ENCODE measurements around the gene ZBTB11. TPM values are rescaled to one million over a fixed set of nuclear protein-coding genes. Genes with fewer than 3 reads are reported as not detected.
"Not testable (repeated sequence)": the region's sequence is repeated elsewhere in the genome, so short reads cannot be mapped to it uniquely, and the experiment has no call there.

Gene ZBTB11
- total and polyA plus RNA-seq, 9 donors, result 7.6 to 24.7 (median 18.3) TPM

GRCh38 chr3:101617478-101617877 lies 59.5 kb downstream of the ZBTB11 start:
- H3K9me3 ChIP-seq, result no peaks in the 10 kb centered on the region
- no peak overlapping the region for H3K4me3 ChIP-seq
- intact Hi-C loops (cut with DNase I), result no loop called here
- no peak overlapping the region for H3K27ac ChIP-seq
- no peaks in the 10 kb centered on the region for H3K4me1 ChIP-seq (ENCODE audit: insufficient read depth)
- WGBS, 3 donors, result 85 to 90% (median 87%) methylated on average over 7 of the region's 7 CpGs
- no peak for TF ChIP-seq CTCF (IDR thresholded peaks at IDR 0.05)
- no peak for TF ChIP-seq EP300 (IDR thresholded peaks at IDR 0.05)
- TF ChIP-seq POLR2A (IDR thresholded peaks at IDR 0.05), result no peak
- H3K36me3 ChIP-seq, result no peaks in the 10 kb centered on the region
- DNase-seq, result no peak
- no peaks in the 10 kb centered on the region for H3K27me3 ChIP-seq

GRCh38 chr3:101615525-101615924 lies 61.4 kb downstream of the ZBTB11 start:
- TF ChIP-seq EP300 (IDR thresholded peaks at IDR 0.05), result no peak
- no peak for TF ChIP-seq POLR2A (IDR thresholded peaks at IDR 0.05)
- TF ChIP-seq CTCF (IDR thresholded peaks at IDR 0.05), result no peak
- intact Hi-C loops (cut with DNase I), result no loop called here
- WGBS, 3 donors, result 93 to 97% (median 95%) methylated on average over 6 of the region's 6 CpGs
- Histone ChIP-seq H3K27me3 (no peaks in the 10 kb centered on the region), H3K36me3 (no peaks in the 10 kb centered on the region), H3K4me1 (ENCODE audit: insufficient read depth) (no peaks in the 10 kb centered on the region), H3K9me3 (no peaks in the 10 kb centered on the region), H3K4me3 (no peak overlapping the region), H3K27ac (no peak overlapping the region)
- DNase-seq, result no peak

GRCh38 chr3:101613014-101613413 lies 63.9 kb downstream of the ZBTB11 start:
- H3K27me3 ChIP-seq; H3K27ac ChIP-seq; DNase-seq; H3K36me3 ChIP-seq; intact Hi-C loops (cut with DNase I); H3K4me1 ChIP-seq (ENCODE audit: insufficient read depth); H3K9me3 ChIP-seq; H3K4me3 ChIP-seq: not testable (repeated sequence)
- 84 to 90% (median 86%) methylated on average over 8 to 9 of the region's 9 CpGs for WGBS, 3 donors

GRCh38 chr3:101611023-101611422 lies 65.9 kb downstream of the ZBTB11 start:
- H3K27ac ChIP-seq, result no peak overlapping the region
- no peaks in the 10 kb centered on the region for H3K36me3 ChIP-seq
- no peak for DNase-seq
- intact Hi-C loops (cut with DNase I), result no loop called here
- H3K4me3 ChIP-seq, result no peak overlapping the region
- no peaks in the 10 kb centered on the region for H3K27me3 ChIP-seq
- TF ChIP-seq POLR2A (IDR thresholded peaks at IDR 0.05) (no peak), EP300 (IDR thresholded peaks at IDR 0.05) (no peak), CTCF (IDR thresholded peaks at IDR 0.05) (no peak)
- no peaks in the 10 kb centered on the region for H3K4me1 ChIP-seq (ENCODE audit: insufficient read depth)
- WGBS, 3 donors, result 75 to 82% (median 82%) methylated on average over 2 of the region's 2 CpGs
- H3K9me3 ChIP-seq, result no peaks in the 10 kb centered on the region

- H3K27ac ChIP-seq; DNase-seq; H3K9me3 ChIP-seq; H3K4me3 ChIP-seq; H3K36me3 ChIP-seq; H3K4me1 ChIP-seq (ENCODE audit: insufficient read depth); intact Hi-C loops (cut with DNase I); H3K27me3 ChIP-seq: not testable (repeated sequence)
- WGBS, 3 donors, result 79 to 83% (median 79%) methylated on average over 10 of the region's 10 CpGs
Measured at GRCh38 chr3:101605398-101605797, 71.5 kb downstream of the ZBTB11 start.

- H3K36me3 ChIP-seq, result no peaks in the 10 kb centered on the region
- 85 to 100% (median 93%) methylated on average over 1 of the region's 1 CpG for WGBS, 3 donors
- intact Hi-C loops (cut with DNase I), result no loop called here
- TF ChIP-seq CTCF (IDR thresholded peaks at IDR 0.05) (no peak), EP300 (IDR thresholded peaks at IDR 0.05) (no peak), POLR2A (IDR thresholded peaks at IDR 0.05) (no peak)
- no peaks in the 10 kb centered on the region for H3K27me3 ChIP-seq
- no peak for DNase-seq
- no peak overlapping the region for H3K4me3 ChIP-seq
- no peak overlapping the region for H3K27ac ChIP-seq
- no peaks in the 10 kb centered on the region for H3K4me1 ChIP-seq (ENCODE audit: insufficient read depth)
- no peaks in the 10 kb centered on the region for H3K9me3 ChIP-seq
Measured at GRCh38 chr3:101603184-101603583, 73.7 kb downstream of the ZBTB11 start.
